GM19238 (cell line): Measurements from ENCODE around the gene BACH2.
"Not testable (repeated sequence)": the region's sequence is repeated elsewhere in the genome, so short reads cannot be mapped to it uniquely, and the experiment has no call there.

Experiments
- DNase-seq: peaks from one replicate; pipeline ENCODE4 v3.0.0; 2011; ENCODE audit warnings: low spot score; ENCODE audit not compliant: insufficient read length

BACH2 gene

GRCh38 chr6:90214966-90215365 lies 81.7 kb downstream of the BACH2 start:
- no peak for DNase-seq

GRCh38 chr6:90214461-90214860 lies 82.2 kb downstream of the BACH2 start:
- no peak for DNase-seq

- DNase-seq = no peak
Observed at GRCh38 chr6:90212274-90212673, 84.4 kb downstream of the BACH2 start.

- no peak for DNase-seq
Observed at GRCh38 chr6:90209527-90209926, 87.1 kb downstream of the BACH2 start.

GRCh38 chr6:90208690-90209089 lies 88.0 kb downstream of the BACH2 start:
- not testable (repeated sequence) for DNase-seq

- DNase-seq = no peak
Observed at GRCh38 chr6:90204327-90205056, 92.2 kb downstream of the BACH2 start.

GRCh38 chr6:90203672-90204071 lies 93.0 kb downstream of the BACH2 start:
- no peak for DNase-seq

- no peak for DNase-seq
Observed at GRCh38 chr6:90202156-90202555, 94.5 kb downstream of the BACH2 start.

GRCh38 chr6:90199900-90200299 lies 96.7 kb downstream of the BACH2 start:
- no peak for DNase-seq

GRCh38 chr6:90198758-90199425 lies 97.8 kb downstream of the BACH2 start:
- no peak for DNase-seq

- no peak for DNase-seq
Observed at GRCh38 chr6:90197854-90198496, 98.7 kb downstream of the BACH2 start.

GRCh38 chr6:90195094-90195829 lies 101.4 kb downstream of the BACH2 start:
- DNase-seq = no peak

GRCh38 chr6:90194371-90194841 lies 102.2 kb downstream of the BACH2 start:
- DNase-seq = no peak

GRCh38 chr6:90193359-90193758 lies 103.3 kb downstream of the BACH2 start:
- no peak for DNase-seq

GRCh38 chr6:90192857-90193256 lies 103.8 kb downstream of the BACH2 start:
- no peak for DNase-seq

- no peak for DNase-seq
Observed at GRCh38 chr6:90190752-90191395, 105.8 kb downstream of the BACH2 start.

- DNase-seq = no peak
Observed at GRCh38 chr6:90190131-90190530, 106.5 kb downstream of the BACH2 start.

GRCh38 chr6:90187437-90188121 lies 109.1 kb downstream of the BACH2 start:
- no peak for DNase-seq

- DNase-seq = no peak
Observed at GRCh38 chr6:90186637-90187371, 109.8 kb downstream of the BACH2 start.

GRCh38 chr6:90186026-90186425 lies 110.6 kb downstream of the BACH2 start:
- DNase-seq = no peak
